ENCODE results near the gene AMDHD2.

Gene AMDHD2

GRCh38 chr16:2518823-2519710 lies 1.1 kb upstream of the AMDHD2 start:
- CTCF ChIA-PET = interaction anchor here (0.6 to 1.0 kb wide), 2 partner anchors 18 to 303 kb away, joined by 3 read pairs; no protein-coding TSS in a partner anchor
- POLR2A ChIA-PET = interaction anchor here (0.8 to 2.6 kb wide), 3 partner anchors 13 to 22 kb away, joined by 3 to 25 read pairs (median 8); partner anchors contain the start of genes CEMP1 and PDPK1
- TF ChIP-seq EGR2 (tag by site-specific recombination; IDR thresholded peaks at IDR 0.05; ENCODE audit: low read depth) (peak; percentile 35; the same call in 1 of the 2 replicates), KLF16 (tag by site-specific recombination; IDR thresholded peaks at IDR 0.05) (no peak), GLIS2 (tag by site-specific recombination; IDR thresholded peaks at IDR 0.05) (peak; percentile 31; the same call in 1 of the 2 replicates), ZEB2 (tag by site-specific recombination; IDR thresholded peaks at IDR 0.05) (no peak), GLIS1 (tag by site-specific recombination; IDR thresholded peaks at IDR 0.05) (0 out of 2 replicates have a peak, but pooled peaks have one; percentile 28), PRDM10 (tag by site-specific recombination; IDR thresholded peaks at IDR 0.05) (peak; percentile 76), KLF9 (tag by site-specific recombination; IDR thresholded peaks at IDR 0.05; ENCODE audit: low read depth) (no peak), HIC1 (tag by site-specific recombination; IDR thresholded peaks at IDR 0.05) (peak; percentile 59), ZNF341 (tag by site-specific recombination; IDR thresholded peaks at IDR 0.05; ENCODE audit: low read depth) (peak; percentile 77), ZFHX2 (tag by site-specific recombination; conservative IDR thresholded peaks at IDR 0.05) (peak; percentile 56), ZNF324 (tag by site-specific recombination; IDR thresholded peaks at IDR 0.05) (no peak)
- peaks cover 0 to 56% of the 10 kb centered on the region in 2 experiments; a peak in 2 of 3 replicates for H3K36me3 ChIP-seq (ENCODE audit: control insufficient read depth in 2 of 2, insufficient read depth in 1 of 2, low read length in 2 of 2)
- no peak overlapping the region for H3K4me3 ChIP-seq (ENCODE audit: low read depth, low read length)
- H3K4me1 ChIP-seq (ENCODE audit: control insufficient read depth, insufficient read depth, low read length) = peaks cover 3% of the 10 kb centered on the region
- H3K9me3 ChIP-seq (ENCODE audit: control insufficient read depth, insufficient read depth, low read depth, low read length) = no peaks in the 10 kb centered on the region
- H3K27ac ChIP-seq (ENCODE audit: extremely low read depth, low read depth, low read length) = no peak overlapping the region

DNA sequence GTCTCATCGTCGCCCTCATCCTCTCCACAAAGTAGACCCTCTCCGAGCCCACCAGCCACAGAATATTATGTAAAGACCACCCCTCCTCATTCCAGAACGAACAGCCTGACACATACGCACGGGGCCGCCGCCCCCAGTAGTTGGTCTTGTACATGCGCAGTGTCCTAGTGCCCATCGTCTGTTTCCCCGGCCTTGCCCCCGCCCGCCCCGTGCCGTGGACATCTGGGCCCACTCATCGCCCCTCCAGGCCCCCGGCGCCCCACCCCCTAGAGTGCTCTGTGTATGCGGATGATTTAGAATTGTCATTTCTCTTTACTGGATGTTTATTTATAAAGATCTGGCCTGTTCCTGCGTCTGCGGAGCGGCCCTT lies 475 bp upstream of the AMDHD2 start:
- peak overlapping the region; percentile 41; the same call in 1 of the 2 replicates for H3K27ac ChIP-seq (ENCODE audit: extremely low read depth, low read depth, low read length)

More for the DNA sequence above, 475 bp upstream of the AMDHD2 start:
- H3K9me3 ChIP-seq (ENCODE audit: control insufficient read depth, insufficient read depth, low read depth, low read length) = no peaks in the 10 kb centered on the region
- H3K36me3 ChIP-seq (ENCODE audit: control insufficient read depth in 2 of 2, insufficient read depth in 1 of 2, low read length in 2 of 2) = peaks cover 0 to 62% of the 10 kb centered on the region in 2 experiments; a peak in 2 of 3 replicates
- H3K4me3 ChIP-seq (ENCODE audit: low read depth, low read length) = peak overlapping the region; percentile 20; the same call in 1 of the 2 replicates
- peaks cover 3% of the 10 kb centered on the region for H3K4me1 ChIP-seq (ENCODE audit: control insufficient read depth, insufficient read depth, low read length)
- no peak for TF ChIP-seq REPIN1 (tag by site-specific recombination; IDR thresholded peaks at IDR 0.05; ENCODE audit: low read depth)
- TF ChIP-seq ZNF112 (tag by site-specific recombination; IDR thresholded peaks at IDR 0.05) = no peak
- 0 out of 2 replicates have a peak, but pooled peaks have one; percentile 9 for TF ChIP-seq ZBTB8A (tag by site-specific recombination; IDR thresholded peaks at IDR 0.05)
- no peak for TF ChIP-seq ZNF169 (tag by site-specific recombination; IDR thresholded peaks at IDR 0.05)
- POLR2A ChIA-PET = interaction anchor here (0.5 to 2.6 kb wide), 8 partner anchors 10 to 364 kb away, joined by 3 to 25 read pairs (median 3); partner anchors contain the start of genes CEMP1, ECI1, PDPK1 and TEDC2
- CTCF ChIA-PET = interaction anchor here (0.6 kb wide), 1 partner anchor 304 kb away, joined by 3 read pairs; no protein-coding TSS in a partner anchor
